Hematopoietic multipotent progenitor cell (in vitro differentiated cells): Measurements from ENCODE around the gene DRD1. TPM values are rescaled to one million over a fixed set of nuclear protein-coding genes. Genes with fewer than 3 reads are reported as not detected.
"Not testable (repeated sequence)": the region's sequence is repeated elsewhere in the genome, so short reads cannot be mapped to it uniquely, and the experiment has no call there.

ENCODE experiments used
- DNase-seq, 3 donors: peaks; one replicate each; pipeline ENCODE4 v3.0.0-alpha.2; 2011 to 2015; ENCODE audit warnings: low read depth in 2 of 3, low spot score in 2 of 3
- total RNA-seq: library from RNA; depleted of rRNA; stranded (reverse); fragments of >200 nt; gene quantifications from one replicate; pipeline ENCODE4 v1.2.3, GENCODE V29; 2012

The DRD1 gene
- total RNA-seq, 1 donor: not detected

- no peak for DNase-seq
Observed at GRCh38 chr5:175434800-175435199, 9.2 kb downstream of the DRD1 start.

GRCh38 chr5:175427762-175428161 lies 16.2 kb downstream of the DRD1 start:
- no peak for DNase-seq

GRCh38 chr5:175424594-175424993 lies 19.4 kb downstream of the DRD1 start:
- not testable (repeated sequence) for DNase-seq

- no peak for DNase-seq
Observed at GRCh38 chr5:175422058-175422457, 21.9 kb downstream of the DRD1 start.

GRCh38 chr5:175420383-175420782 lies 23.6 kb downstream of the DRD1 start:
- no peak for DNase-seq

GRCh38 chr5:175418251-175418650 lies 25.7 kb downstream of the DRD1 start:
- no peak for DNase-seq

- DNase-seq: no peak
Observed at GRCh38 chr5:175417384-175417783, 26.6 kb downstream of the DRD1 start.

GRCh38 chr5:175415303-175415702 lies 28.7 kb downstream of the DRD1 start:
- no peak for DNase-seq

- DNase-seq: no peak
Observed at GRCh38 chr5:175410926-175411325, 33.1 kb downstream of the DRD1 start.

- DNase-seq: no peak
Observed at GRCh38 chr5:175406300-175406699, 37.7 kb downstream of the DRD1 start.

GRCh38 chr5:175397590-175398297 lies 46.2 kb downstream of the DRD1 start:
- DNase-seq: not testable (repeated sequence)

- not testable (repeated sequence) for DNase-seq
Observed at GRCh38 chr5:175395430-175395829, 48.6 kb downstream of the DRD1 start.

- no peak for DNase-seq
Observed at GRCh38 chr5:175394601-175395000, 49.4 kb downstream of the DRD1 start.

- DNase-seq: no peak
Observed at GRCh38 chr5:175393897-175394296, 50.1 kb downstream of the DRD1 start.

- DNase-seq: no peak
Observed at GRCh38 chr5:175392236-175392635, 51.7 kb downstream of the DRD1 start.

- DNase-seq: no peak
Observed at GRCh38 chr5:175390352-175391083, 53.5 kb downstream of the DRD1 start.

Other genes with a start within 250 kb of the DRD1 start
- 81.3 TPM for gene SFXN1, start 34.4 kb upstream of the DRD1 start, total RNA-seq
- gene HRH2, start 213.9 kb upstream of the DRD1 start, total RNA-seq: 5.1 TPM